ENCODE measurements around the gene HSPH1.

GRCh38 chr13:31207661-31208552 lies 46.2 kb upstream of the HSPH1 start:
- TF ChIP-seq HDAC2 (CRISPR knock-in tag; IDR thresholded peaks at IDR 0.05) (no peak), ELF4 (CRISPR knock-in tag; IDR thresholded peaks at IDR 0.05; ENCODE audit: borderline replicate concordance) (no peak), ZNF576 (CRISPR knock-in tag; IDR thresholded peaks at IDR 0.05) (no peak), JUND (CRISPR knock-in tag; IDR thresholded peaks at IDR 0.05) (no peak), FOXJ3 (CRISPR knock-in tag; IDR thresholded peaks at IDR 0.05; ENCODE audit: borderline replicate concordance) (no peak), ZBTB26 (CRISPR knock-in tag; IDR thresholded peaks at IDR 0.05; ENCODE audit: borderline replicate concordance) (no peak), SP4 (CRISPR knock-in tag; IDR thresholded peaks at IDR 0.05) (no peak), CREB1 (IDR thresholded peaks at IDR 0.05) (no peak), CREB1 (CRISPR knock-in tag; IDR thresholded peaks at IDR 0.05) (no peak), JUN (CRISPR knock-in tag; IDR thresholded peaks at IDR 0.05) (no peak), POLR2AphosphoS5 (IDR thresholded peaks at IDR 0.05; ENCODE audit: low read depth, low read length) (no peak), CREM (IDR thresholded peaks at IDR 0.05) (no peak), CREM (CRISPR knock-in tag; IDR thresholded peaks at IDR 0.05) (no peak), SMARCC2 (IDR thresholded peaks at IDR 0.05) (no peak)

Data from HepG2 (cell line).